HepG2 (cell line): ENCODE results near the gene MCRS1. TPM values are rescaled to one million over a fixed set of nuclear protein-coding genes. Genes with fewer than 3 reads are reported as not detected.

Experiments
- ATAC-seq: fragments of 200-7000 bp; cut with Tn5 transposase; 3 replicates; pipeline ENCODE4 v1.9.1; 2020; ENCODE audit warnings: mild to moderate bottlenecking, moderate library complexity
- BruUV-seq: library from RNA; stranded (reverse); fragments of 400-500 nt; replicated peaks from 2 replicates; lab custom pipeline; 2021; lab: Mats Ljungman, UMichigan
- CTCF ChIA-PET: fragments of 300-600 bp; formaldehyde crosslinking; extraction: SDS; loops from one replicate; lab custom pipeline; 2021; ENCODE audit warnings: low total read pairs, inconsistent platforms, low intra/inter-chr PET ratio; lab: Yijun Ruan, JAX
- POLR2A ChIA-PET: fragments of 350-600 bp; sonication (Branson Sonifier 250); formaldehyde crosslinking; loops from one replicate; lab custom pipeline; 2020; ENCODE audit warnings: antibody characterized with exemption, inconsistent platforms; lab: Yijun Ruan, JAX
- DNase-seq: peaks from one replicate; pipeline ENCODE4 v3.0.0-alpha.2; 2015; ENCODE audit warnings: low spot score
- FAIRE-seq: peaks from 3 replicates; lab custom pipeline; 2011; peaks lifted over from hg19 to GRCh38; lab: Jason Lieb, UNC
- H2AFZ ChIP-seq: one replicate; pipeline ENCODE4 v1.6.1; 2011; ENCODE audit warnings: low read length, inconsistent platforms
- H3K27ac ChIP-seq: fragments of 300-600 bp; 3 replicates; pipeline ENCODE4 v1.8.0; 2011; ENCODE audit warnings: mixed run types, mild to moderate bottlenecking, mixed read lengths, low read length, inconsistent platforms; ENCODE audit not compliant: insufficient read depth; ENCODE audit errors: extremely low read length
- H3K27me3 ChIP-seq, 2 experiments: fragments of 200-600 bp in 1 of 2; 2 replicates in 1 of 2; 3 replicates in 1 of 2; pipeline versions ENCODE4 v1.6.0 to v1.8.0; 2011; ENCODE audit warnings: low read length in 2 of 2, mild to moderate bottlenecking in 2 of 2, moderate library complexity in 2 of 2, inconsistent platforms in 1 of 2; ENCODE audit not compliant: insufficient read depth in 2 of 2, control insufficient read depth in 1 of 2
- H3K36me3 ChIP-seq, 2 experiments: fragments of 200-600 bp in 1 of 2; replicated peaks in 1 of 2; 2 replicates in 1 of 2; 3 replicates in 1 of 2; pipeline versions ENCODE4 v1.5.1 to v1.8.0; 2011; ENCODE audit warnings: low read length in 2 of 2, inconsistent platforms in 1 of 2; ENCODE audit not compliant: insufficient read depth in 2 of 2, control insufficient read depth in 1 of 2
- H3K4me1 ChIP-seq: 2 replicates; pipeline ENCODE4 v1.5.1; 2012; ENCODE audit warnings: low read length, inconsistent platforms; ENCODE audit not compliant: insufficient read depth
- H3K4me2 ChIP-seq: 2 replicates; pipeline ENCODE4 v1.6.0; 2011; ENCODE audit warnings: low read depth, low read length, inconsistent platforms
- H3K4me3 ChIP-seq, 3 experiments: fragments of 200-600 bp in 1 of 3; sonication (generic), shearing (Covaris generic) in 1 of 3; replicated peaks in 1 of 3; 2 replicates each; pipeline ENCODE4 v1.5.1; 2011 to 2016; ENCODE audit warnings: low read length in 3 of 3, inconsistent platforms in 2 of 3, low read depth in 2 of 3, mild to moderate bottlenecking in 2 of 3, control low read depth in 1 of 3, mixed read lengths in 1 of 3; ENCODE audit not compliant: insufficient read depth in 1 of 3
- H3K79me2 ChIP-seq: one replicate; pipeline ENCODE4 v1.6.1; 2011; ENCODE audit warnings: low read length, inconsistent platforms; ENCODE audit not compliant: insufficient read depth
- H3K9ac ChIP-seq: 2 replicates; pipeline ENCODE4 v1.6.0; 2011; ENCODE audit warnings: mild to moderate bottlenecking, low read depth, low read length, inconsistent platforms; ENCODE audit not compliant: insufficient read depth
- H3K9me3 ChIP-seq: 2 replicates; pipeline ENCODE4 v1.5.1; 2012; ENCODE audit warnings: mild to moderate bottlenecking, low read length
- H4K20me1 ChIP-seq: 2 replicates; pipeline ENCODE4 v1.6.0; 2011; ENCODE audit warnings: inconsistent platforms, mild to moderate bottlenecking, low read length, moderate library complexity; ENCODE audit not compliant: insufficient read depth
- ATF7 ChIP-seq, 2 experiments: fragments of 450-650 bp in 1 of 2; sonication (generic) in 1 of 2; formaldehyde crosslinking in 1 of 2; IDR thresholded peaks; 2 replicates each; pipeline versions ENCODE4 v1.4.0 to v1.6.1; 2016 to 2020; ENCODE audit warnings: antibody characterized with exemption in 1 of 2, mild to moderate bottlenecking in 1 of 2, missing genetic modification reagents in 1 of 2
- CAMTA2 ChIP-seq: sonication (generic); formaldehyde crosslinking; IDR thresholded peaks from 2 replicates; pipeline ENCODE4 v1.4.0; 2020; ENCODE audit warnings: mild to moderate bottlenecking, missing genetic modification reagents, borderline replicate concordance
- EZH2 ChIP-seq: conservative IDR thresholded peaks from 2 replicates; pipeline ENCODE4 v1.6.1; 2012; ENCODE audit warnings: mild to moderate bottlenecking, low read depth, low read length, moderate library complexity
- HMG20B ChIP-seq: conservative IDR thresholded peaks from 2 replicates; pipeline ENCODE4 v1.6.1; 2016; ENCODE audit warnings: missing genetic modification reagents, missing compliant biosample characterization
- MAF1 ChIP-seq: sonication (generic); formaldehyde crosslinking; IDR thresholded peaks from 2 replicates; pipeline ENCODE4 v1.5.0; 2020; ENCODE audit warnings: missing genetic modification reagents, borderline replicate concordance
- PRMT3 ChIP-seq: sonication (generic); formaldehyde crosslinking; IDR thresholded peaks from 2 replicates; pipeline ENCODE4 v1.8.1; 2022; ENCODE audit warnings: low read depth, mild to moderate bottlenecking, moderate library complexity, missing genetic modification reagents, borderline replicate concordance
- WIZ ChIP-seq: sonication (generic); formaldehyde crosslinking; IDR thresholded peaks from 2 replicates; pipeline ENCODE4 v1.5.1; 2020; ENCODE audit warnings: mild to moderate bottlenecking, missing genetic modification reagents
- ZEB1 ChIP-seq: IDR thresholded peaks from 2 replicates; pipeline ENCODE4 v1.6.1; 2012; ENCODE audit warnings: mild to moderate bottlenecking, low read depth, inconsistent platforms; ENCODE audit not compliant: insufficient replicate concordance
- ZNF30 ChIP-seq: sonication (generic); formaldehyde crosslinking; IDR thresholded peaks from 2 replicates; pipeline ENCODE4 v1.5.0; 2020; ENCODE audit warnings: mild to moderate bottlenecking, missing genetic modification reagents
- ZNF343 ChIP-seq: sonication (generic); formaldehyde crosslinking; IDR thresholded peaks from 2 replicates; pipeline ENCODE4 v1.4.0; 2020; ENCODE audit warnings: mild to moderate bottlenecking, missing genetic modification reagents
- ZNF383 ChIP-seq: sonication (generic); formaldehyde crosslinking; IDR thresholded peaks from 2 replicates; pipeline ENCODE4 v1.4.0; 2020; ENCODE audit warnings: missing genetic modification reagents, mild to moderate bottlenecking, borderline replicate concordance
- ZNF430 ChIP-seq: sonication (generic); formaldehyde crosslinking; IDR thresholded peaks from 2 replicates; pipeline ENCODE4 v1.9.0; 2021; ENCODE audit warnings: mild to moderate bottlenecking, missing genetic modification reagents
- WGBS: methylation state at CpG from one replicate; pipeline ENCODE4 v1.1.6; 2017; ENCODE audit warnings: low lambda C conversion rate; 5-methylcytosine and 5-hydroxymethylcytosine counted together
- in situ Hi-C: cut with HindIII; loops from 2 replicates; pipeline ENCODE4 v1.10.0; 2017; ENCODE audit warnings: low pct_unique_long_range_greater_than_20kb; ENCODE audit not compliant: extremely low pct_ligation_motif_present
- intact Hi-C: fragments of 100-400 bp; cut with micrococcal nuclease; formaldehyde crosslinking; loops from one replicate; pipeline ENCODE4 v1.10.0; 2022; ENCODE audit not compliant: unreplicated experiment
- polyA plus RNA-seq, 8 experiments: library from polyadenylated mRNA; depleted of rRNA in 3 of 8; stranded (reverse) in 7 of 8; unstranded in 1 of 8; fragments of >200 nt; fragmentation: Illumina TruSeq in 4 of 8; extraction: Trizol in 4 of 8; gene quantifications; 2 replicates each; pipeline versions ENCODE4 v1.2.1 to v1.2.3, GENCODE V29; 2011 to 2016; ENCODE audit warnings: low read depth in 4 of 8, missing spikeins in 1 of 8, mixed read lengths in 1 of 8; ENCODE audit not compliant: insufficient read depth in 1 of 8
- total RNA-seq, 5 experiments: library from RNA; depleted of rRNA; stranded (reverse); fragments of >200 nt; fragmentation: Illumina TruSeq; extraction: Trizol; gene quantifications; 2 replicates each; pipeline ENCODE4 v1.2.3, GENCODE V29; 2016; ENCODE audit warnings: low read depth in 1 of 5
- TF ChIP-seq, protein P1 (sequence below): sonication (generic); formaldehyde crosslinking; IDR thresholded peaks from 2 replicates; pipeline ENCODE4 v1.8.1; 2022; ENCODE audit warnings: mild to moderate bottlenecking, missing genetic modification reagents
- TF ChIP-seq, protein P2 (sequence below): sonication (generic); formaldehyde crosslinking; IDR thresholded peaks from 2 replicates; pipeline ENCODE4 v1.5.0; 2020; ENCODE audit warnings: mild to moderate bottlenecking, missing genetic modification reagents

Gene MCRS1
- total and polyA plus RNA-seq, 2 of the 13 experiments (the other 11 are each of a cell fraction or from before 2014, with no cell fraction given), result 51.0 to 66.3 TPM

DNA sequence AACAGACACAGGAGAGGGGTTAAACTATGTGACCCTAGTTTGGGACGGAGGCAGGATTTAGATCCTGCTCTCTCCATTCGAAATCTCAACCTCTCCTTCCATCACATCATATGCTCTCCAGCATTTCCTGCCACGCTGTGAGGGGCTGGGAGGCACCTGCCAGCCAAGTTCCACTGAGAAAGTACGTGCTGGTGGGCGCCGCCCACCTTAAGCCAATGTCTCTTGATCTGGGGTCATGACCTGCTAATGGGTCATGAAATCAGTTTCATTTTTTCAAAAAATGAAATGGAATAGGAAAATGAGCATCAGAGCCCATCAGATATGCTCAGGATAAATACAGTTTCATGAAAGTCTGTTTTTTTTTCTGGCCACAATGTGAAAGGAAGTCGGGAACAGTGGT, 7.2 kb downstream of the MCRS1 start (continued):
- no peak for TF ChIP-seq WIZ (CRISPR knock-in tag)

DNA sequence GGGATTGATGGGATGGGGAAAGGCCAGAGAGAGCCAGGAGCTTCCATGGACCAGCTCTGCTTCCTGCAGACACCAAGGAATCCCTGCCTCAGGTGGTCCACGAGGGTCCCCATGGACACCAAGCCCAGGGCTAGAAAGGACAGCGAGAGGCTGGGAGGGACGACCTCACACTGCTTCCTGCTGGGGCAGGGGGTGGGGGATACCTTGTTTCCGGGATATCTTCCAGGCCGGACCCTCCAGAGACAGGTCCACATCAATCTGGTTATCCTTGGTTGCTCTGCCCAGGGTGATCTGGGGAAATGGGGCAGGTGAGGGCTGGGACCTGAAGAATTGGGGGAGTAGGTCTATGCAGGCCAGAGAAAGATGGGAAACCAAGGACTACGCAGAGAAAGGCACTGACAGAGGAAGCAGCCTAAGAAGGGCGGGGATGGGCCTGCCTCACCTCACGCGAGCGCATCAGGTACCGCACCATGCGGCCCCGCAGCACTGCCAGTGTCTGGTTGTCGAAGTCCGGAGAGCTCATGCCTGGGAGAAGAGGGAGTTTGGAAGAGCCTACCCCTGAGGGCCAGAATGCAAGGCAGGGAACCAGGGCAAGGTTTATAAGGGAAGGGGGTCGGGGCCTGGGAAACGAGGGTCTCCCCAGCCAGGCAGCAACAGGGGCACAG, 8.8 kb downstream of the MCRS1 start:
- H3K9ac ChIP-seq, result no peak overlapping the region
- 97% methylated on average over 13 of the region's 17 CpGs for WGBS
- H2AFZ ChIP-seq, result no peak overlapping the region
- peaks cover 12% of the 10 kb centered on the region for H3K4me1 ChIP-seq
- FAIRE-seq (no peak), DNase-seq (no peak), ATAC-seq (no peak)
- no peaks in the 10 kb centered on the region for H3K79me2 ChIP-seq
- H4K20me1 ChIP-seq, result no peaks in the 10 kb centered on the region
- CTCF ChIA-PET, result no interaction called here
- H3K4me3 ChIP-seq, result no peak overlapping the region
- no peak overlapping the region for H3K4me2 ChIP-seq
- H3K27me3 ChIP-seq, result no peaks in the 10 kb centered on the region
- in situ Hi-C loops, result no loop called here
- POLR2A ChIA-PET, result no interaction called here
- no peak for TF ChIP-seq ZNF343
- TF ChIP-seq, protein P1, sequence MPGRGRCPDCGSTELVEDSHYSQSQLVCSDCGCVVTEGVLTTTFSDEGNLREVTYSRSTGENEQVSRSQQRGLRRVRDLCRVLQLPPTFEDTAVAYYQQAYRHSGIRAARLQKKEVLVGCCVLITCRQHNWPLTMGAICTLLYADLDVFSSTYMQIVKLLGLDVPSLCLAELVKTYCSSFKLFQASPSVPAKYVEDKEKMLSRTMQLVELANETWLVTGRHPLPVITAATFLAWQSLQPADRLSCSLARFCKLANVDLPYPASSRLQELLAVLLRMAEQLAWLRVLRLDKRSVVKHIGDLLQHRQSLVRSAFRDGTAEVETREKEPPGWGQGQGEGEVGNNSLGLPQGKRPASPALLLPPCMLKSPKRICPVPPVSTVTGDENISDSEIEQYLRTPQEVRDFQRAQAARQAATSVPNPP (CRISPR knock-in tag), result no peak
- no peak for TF ChIP-seq ZNF430 (CRISPR knock-in tag)
- no peak for TF ChIP-seq ATF7 (IDR thresholded peaks at IDR 0.05)
- no peak for TF ChIP-seq ATF7 (CRISPR knock-in tag; IDR thresholded peaks at IDR 0.05)
- no peak for TF ChIP-seq EZH2
- no peak for TF ChIP-seq PRMT3 (CRISPR knock-in tag)
- TF ChIP-seq, protein P2, sequence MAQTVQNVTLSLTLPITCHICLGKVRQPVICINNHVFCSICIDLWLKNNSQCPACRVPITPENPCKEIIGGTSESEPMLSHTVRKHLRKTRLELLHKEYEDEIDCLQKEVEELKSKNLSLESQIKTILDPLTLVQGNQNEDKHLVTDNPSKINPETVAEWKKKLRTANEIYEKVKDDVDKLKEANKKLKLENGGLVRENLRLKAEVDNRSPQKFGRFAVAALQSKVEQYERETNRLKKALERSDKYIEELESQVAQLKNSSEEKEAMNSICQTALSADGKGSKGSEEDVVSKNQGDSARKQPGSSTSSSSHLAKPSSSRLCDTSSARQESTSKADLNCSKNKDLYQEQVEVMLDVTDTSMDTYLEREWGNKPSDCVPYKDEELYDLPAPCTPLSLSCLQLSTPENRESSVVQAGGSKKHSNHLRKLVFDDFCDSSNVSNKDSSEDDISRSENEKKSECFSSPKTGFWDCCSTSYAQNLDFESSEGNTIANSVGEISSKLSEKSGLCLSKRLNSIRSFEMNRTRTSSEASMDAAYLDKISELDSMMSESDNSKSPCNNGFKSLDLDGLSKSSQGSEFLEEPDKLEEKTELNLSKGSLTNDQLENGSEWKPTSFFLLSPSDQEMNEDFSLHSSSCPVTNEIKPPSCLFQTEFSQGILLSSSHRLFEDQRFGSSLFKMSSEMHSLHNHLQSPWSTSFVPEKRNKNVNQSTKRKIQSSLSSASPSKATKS, result no peak
- no peak for TF ChIP-seq ZNF30 (CRISPR knock-in tag)
- TF ChIP-seq MAF1 (CRISPR knock-in tag), result no peak
- no peak for TF ChIP-seq CAMTA2 (CRISPR knock-in tag)
- TF ChIP-seq HMG20B, result no peak
- TF ChIP-seq ZNF383 (CRISPR knock-in tag), result no peak
- TF ChIP-seq ZEB1, result no peak
- H3K27ac ChIP-seq, result no peak overlapping the region
- H3K9me3 ChIP-seq, result no peaks in the 10 kb centered on the region
- BruUV-seq, result no TSS peak
- peaks cover 30 to 57% of the 10 kb centered on the region in 2 experiments for H3K36me3 ChIP-seq
- intact Hi-C loops, result no loop called here
